ENCODE results near the gene TMEM33.

- TF ChIP-seq SUZ12 (IDR thresholded peaks at IDR 0.05; ENCODE audit: extremely low read depth, insufficient read depth, insufficient read length) (no peak), ZNF274 (IDR thresholded peaks at IDR 0.05; ENCODE audit: low read depth, low read length) (no peak)
These were observed 46.5 kb upstream of the TMEM33 start for GRCh38 chr4:41888687-41889074.

All from NT2/D1 (cell line).